GM21447 (cell line): ENCODE data around the gene RPRD1B.
"Not testable (repeated sequence)": the region's sequence is repeated elsewhere in the genome, so short reads cannot be mapped to it uniquely, and the experiment has no call there.

Experiments used
- ATAC-seq: cut with Tn5 transposase; IDR thresholded peaks from one replicate; pipeline ENCODE4 v1.9.1; 2021; ENCODE audit not compliant: unreplicated experiment

RPRD1B gene

GRCh38 chr20:38001173-38001875 is 32.2 kb upstream of the RPRD1B start:
- no peak for ATAC-seq

- ATAC-seq, result no peak
These were observed 31.6 kb upstream of the RPRD1B start for GRCh38 chr20:38001981-38002380.

- no peak for ATAC-seq
These were observed 31.1 kb upstream of the RPRD1B start for GRCh38 chr20:38002422-38002821.

- ATAC-seq, result no peak
These were observed 29.1 kb upstream of the RPRD1B start for GRCh38 chr20:38004416-38004815.

GRCh38 chr20:38005903-38006302 is 27.6 kb upstream of the RPRD1B start:
- no peak for ATAC-seq

GRCh38 chr20:38007526-38007925 is 26.0 kb upstream of the RPRD1B start:
- no peak for ATAC-seq

GRCh38 chr20:38008233-38008944 is 25.2 kb upstream of the RPRD1B start:
- ATAC-seq, result no peak

- not testable (repeated sequence) for ATAC-seq
These were observed 24.1 kb upstream of the RPRD1B start for GRCh38 chr20:38009416-38009815.

- no peak for ATAC-seq
These were observed 21.9 kb upstream of the RPRD1B start for GRCh38 chr20:38011696-38012095.

- no peak for ATAC-seq
These were observed 21.2 kb upstream of the RPRD1B start for GRCh38 chr20:38012332-38012731.

- ATAC-seq, result no peak
These were observed 19.7 kb upstream of the RPRD1B start for GRCh38 chr20:38013887-38014286.

GRCh38 chr20:38017959-38018358 is 15.6 kb upstream of the RPRD1B start:
- ATAC-seq, result no peak

- no peak for ATAC-seq
These were observed 15.2 kb upstream of the RPRD1B start for GRCh38 chr20:38018385-38018784.

- ATAC-seq, result no peak
These were observed 12.3 kb upstream of the RPRD1B start for GRCh38 chr20:38021087-38021772.

GRCh38 chr20:38023181-38024001 is 10.2 kb upstream of the RPRD1B start:
- no peak for ATAC-seq

GRCh38 chr20:38024496-38024895 is 9.1 kb upstream of the RPRD1B start:
- no peak for ATAC-seq

- no peak for ATAC-seq
These were observed 4.1 kb upstream of the RPRD1B start for GRCh38 chr20:38029453-38029852.

GRCh38 chr20:38031957-38032356 is 1.6 kb upstream of the RPRD1B start:
- ATAC-seq, result no peak

- ATAC-seq, result peak; percentile 41
These were observed 789 bp upstream of the RPRD1B start for GRCh38 chr20:38032585-38033329.

- ATAC-seq, result peak; percentile 28
These were observed 633 bp downstream of the RPRD1B start for GRCh38 chr20:38034108-38034649.
